GM12878 (cell line): ENCODE measurements around the gene LCOR. TPM values are rescaled to one million over a fixed set of nuclear protein-coding genes. Genes with fewer than 3 reads are reported as not detected.

Experiments
- ATAC-seq: fragments of 200-7000 bp; cut with Tn5 transposase; 3 replicates; pipeline ENCODE4 v1.9.1; 2020; ENCODE audit warnings: mild to moderate bottlenecking, moderate library complexity
- BruUV-seq: library from RNA; stranded (reverse); fragments of 400-500 nt; replicated peaks from 2 replicates; lab custom pipeline; 2021; lab: Mats Ljungman, UMichigan
- CTCF ChIA-PET: fragments of 300-600 bp; sonication (Branson Sonifier 250); formaldehyde crosslinking; extraction: SDS; loops from one replicate; lab custom pipeline; 2021; ENCODE audit warnings: inconsistent platforms; lab: Yijun Ruan, JAX
- POLR2A ChIA-PET: fragments of 350-600 bp; formaldehyde crosslinking; extraction: SDS; loops from one replicate; lab custom pipeline; 2021; ENCODE audit warnings: inconsistent platforms; lab: Charles Lee
- RAD21 ChIA-PET: fragments of 300-600 bp; sonication (Branson Sonifier 250); formaldehyde crosslinking; loops from one replicate; lab custom pipeline; 2023; ENCODE audit warnings: antibody characterized with exemption; ENCODE audit not compliant: unreplicated experiment; lab: Charles Lee
- SMC1A ChIA-PET: fragments of 300-600 bp; sonication (Branson Sonifier 250); formaldehyde crosslinking; loops from one replicate; lab custom pipeline; 2023; ENCODE audit not compliant: unreplicated experiment, uncharacterized antibody; lab: Charles Lee
- DNase-seq: peaks from one replicate; pipeline ENCODE4 v3.0.0-alpha.2; 2011; ENCODE audit warnings: low read depth, low spot score
- FAIRE-seq: peaks from 3 replicates; lab custom pipeline; 2011; peaks lifted over from hg19 to GRCh38; lab: Jason Lieb, UNC
- H2AFZ ChIP-seq: 2 replicates; pipeline ENCODE4 v1.6.0; 2011; ENCODE audit warnings: low read depth, low read length, control low read depth; ENCODE audit not compliant: control insufficient read depth
- H3K27ac ChIP-seq: 2 replicates; pipeline ENCODE4 v1.5.1; 2011; ENCODE audit warnings: control low read depth; ENCODE audit not compliant: control insufficient read depth, insufficient read depth
- H3K27me3 ChIP-seq, 2 experiments: replicated peaks in 1 of 2; 2 replicates each; pipeline versions ENCODE4 v1.6.0 to v1.6.1; 2011; ENCODE audit warnings: low read length in 1 of 2; ENCODE audit not compliant: control insufficient read depth in 2 of 2, insufficient read depth in 2 of 2
- H3K36me3 ChIP-seq, 2 experiments: 2 replicates each; pipeline ENCODE4 v1.5.1; 2011; ENCODE audit warnings: low read length in 1 of 2; ENCODE audit not compliant: control insufficient read depth in 2 of 2, insufficient read depth in 2 of 2
- H3K4me1 ChIP-seq: 2 replicates; pipeline ENCODE4 v1.6.1; 2011; ENCODE audit warnings: mild to moderate bottlenecking, low read length, moderate library complexity, mixed read lengths; ENCODE audit not compliant: control insufficient read depth, insufficient read depth
- H3K4me2 ChIP-seq: 2 replicates; pipeline ENCODE4 v1.6.0; 2011; ENCODE audit warnings: control low read depth; ENCODE audit not compliant: control insufficient read depth, insufficient read depth
- H3K4me3 ChIP-seq: fragments of 200-600 bp; sonication (generic); 2 replicates; pipeline ENCODE4 v1.5.1; 2016
- H3K79me2 ChIP-seq: 2 replicates; pipeline ENCODE4 v1.6.0; 2011; ENCODE audit warnings: low read length; ENCODE audit not compliant: control insufficient read depth, insufficient read depth
- H3K9ac ChIP-seq: 2 replicates; pipeline ENCODE4 v1.8.0; 2011; ENCODE audit warnings: low read length, control low read depth, mixed read lengths; ENCODE audit not compliant: control insufficient read depth, insufficient read depth
- H3K9me3 ChIP-seq: replicated peaks from 3 replicates; pipeline ENCODE4 v1.5.1; 2011; ENCODE audit warnings: mild to moderate bottlenecking, low read length; ENCODE audit not compliant: control insufficient read depth, insufficient read depth
- H4K20me1 ChIP-seq: 2 replicates; pipeline ENCODE4 v1.6.0; 2011; ENCODE audit not compliant: control insufficient read depth, insufficient read depth
- ASH2L ChIP-seq: fragments of 300-600, 200-600 bp; sonication (generic); IDR thresholded peaks from 2 replicates; pipeline ENCODE4 v1.6.1; 2017; ENCODE audit warnings: low read depth, mild to moderate bottlenecking, borderline replicate concordance
- BACH1 ChIP-seq: fragments of 450-650 bp; IDR thresholded peaks from 2 replicates; pipeline ENCODE4 v1.6.1; 2017; ENCODE audit warnings: mild to moderate bottlenecking, borderline replicate concordance
- BCL11A ChIP-seq: IDR thresholded peaks from 2 replicates; pipeline ENCODE4 v1.6.1; 2011; ENCODE audit warnings: low read depth, low read length
- E4F1 ChIP-seq: fragments of 450-650 bp; IDR thresholded peaks from 2 replicates; pipeline ENCODE4 v1.6.1; 2018; ENCODE audit warnings: borderline replicate concordance, mild to moderate bottlenecking; ENCODE audit not compliant: partially characterized antibody
- IRF4 ChIP-seq: IDR thresholded peaks from 2 replicates; pipeline ENCODE4 v1.6.1; 2011; ENCODE audit warnings: low read depth, low read length
- MTA2 ChIP-seq: fragments of 450-650 bp; IDR thresholded peaks from 2 replicates; pipeline ENCODE4 v1.6.1; 2016; ENCODE audit warnings: low read depth, mild to moderate bottlenecking, moderate library complexity
- MXI1 ChIP-seq: fragments of 150-350 bp; IDR thresholded peaks from 2 replicates; pipeline ENCODE4 v1.6.1; 2011; ENCODE audit warnings: low read depth, mild to moderate bottlenecking, inconsistent platforms, low read length, improper control_type of control experiment
- SKIL ChIP-seq: fragments of 450-650 bp; IDR thresholded peaks from 2 replicates; pipeline ENCODE4 v1.6.1; 2017; ENCODE audit warnings: mild to moderate bottlenecking, low read depth, inconsistent platforms; ENCODE audit not compliant: poor library complexity, severe bottlenecking
- SMAD1 ChIP-seq: fragments of 450-650 bp; IDR thresholded peaks from 2 replicates; pipeline ENCODE4 v1.6.1; 2018; ENCODE audit warnings: mild to moderate bottlenecking, low read depth; ENCODE audit not compliant: partially characterized antibody
- ZNF24 ChIP-seq: fragments of 450-650 bp; IDR thresholded peaks from 2 replicates; pipeline ENCODE4 v1.6.1; 2017; ENCODE audit warnings: antibody characterized with exemption, mild to moderate bottlenecking
- WGBS: methylation state at CpG from one replicate; pipeline ENCODE4 v1.1.6; 2016; ENCODE audit warnings: low lambda C conversion rate; ENCODE audit not compliant: insufficient replicate concordance, insufficient coverage; ENCODE audit errors: missing lambda C conversion rate; 5-methylcytosine and 5-hydroxymethylcytosine counted together
- in situ Hi-C: fragments of 300-500 bp; cut with MboI; formaldehyde crosslinking; loops from 9 replicates; pipeline ENCODE4 v1.14.3; 2018; ENCODE audit warnings: mixed read lengths
- intact Hi-C: fragments of 100-400 bp; cut with micrococcal nuclease; formaldehyde crosslinking; loops from one replicate; pipeline ENCODE4 v1.14.2; 2022; ENCODE audit not compliant: unreplicated experiment
- polyA plus RNA-seq, 11 experiments: library from polyadenylated mRNA; depleted of rRNA in 4 of 11; unstranded in 6 of 11; stranded (reverse) in 5 of 11; fragments of >200 nt; fragmentation: Nextera tagmentation in 4 of 11; fragmentation: Illumina TruSeq in 1 of 11; extraction: Ambion mirVana in 4 of 11; extraction: Trizol in 1 of 11; gene quantifications; 1 replicate in 1 of 11; 2 replicates in 10 of 11; pipeline versions ENCODE4 v1.2.1 to v1.2.3, GENCODE V29; 2011 to 2016; ENCODE audit warnings: inconsistent platforms in 2 of 11, missing spikeins in 2 of 11, low read depth in 1 of 11
- total RNA-seq, 4 experiments: library from RNA; depleted of rRNA in 3 of 4; stranded (reverse); fragments of >200 nt in 3 of 4; fragmentation: Illumina TruSeq in 1 of 4; extraction: Trizol in 1 of 4; gene quantifications; 2 replicates each; pipeline versions ENCODE4 v1.2.1 to v1.2.3, GENCODE V29; 2013 to 2021
- TF ChIP-seq, protein P1 (sequence below): fragments of 450-650 bp; IDR thresholded peaks from 2 replicates; pipeline ENCODE4 v1.6.1; 2017; ENCODE audit warnings: mild to moderate bottlenecking, moderate library complexity

The LCOR gene
- total and polyA plus RNA-seq, 10 of the 15 experiments (the other 5 are each of a cell fraction or from before 2014, with no cell fraction given): 1.6 to 22.0 (median 13.2) TPM

DNA sequence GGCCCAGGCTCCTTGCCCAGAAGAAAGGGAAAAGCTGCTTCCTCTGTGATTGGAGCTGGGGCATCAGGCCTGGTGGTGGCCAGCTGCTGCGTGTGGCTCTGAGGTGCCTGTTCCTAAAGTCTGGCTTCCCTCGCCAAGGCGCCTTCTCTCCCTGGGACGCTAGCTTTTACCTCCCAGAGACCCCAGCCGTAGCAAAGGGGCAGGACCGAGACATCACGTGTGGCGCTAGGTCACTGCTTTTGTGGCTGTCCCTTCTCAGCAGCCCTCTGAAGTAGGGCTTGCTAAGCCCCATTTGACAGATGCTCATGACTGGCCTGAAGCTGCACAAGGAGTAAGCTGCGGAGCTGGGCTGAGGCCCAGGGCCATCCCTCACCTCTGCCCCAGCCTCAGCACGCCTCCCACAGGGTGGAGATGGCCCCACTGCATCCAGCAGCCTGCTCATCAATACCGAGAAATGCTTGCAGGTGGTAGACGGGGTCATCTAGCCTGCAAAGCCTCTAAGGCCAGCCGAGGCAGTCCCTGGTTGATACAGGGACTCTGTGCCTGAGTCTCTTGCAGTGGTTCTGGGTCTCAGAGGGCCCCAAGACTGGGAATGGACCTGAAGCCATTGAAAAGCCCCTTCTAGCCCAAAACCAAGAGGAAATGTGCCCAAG, 171.2 kb downstream of the LCOR start:
- 60% methylated on average over 13 of the region's 13 CpGs for WGBS
- Histone ChIP-seq H4K20me1 (no peaks in the 10 kb centered on the region), H2AFZ (no peak overlapping the region), H3K27me3 (no peaks in the 10 kb centered on the region), H3K9me3 (no peaks in the 10 kb centered on the region; the same call in 1 of the 3 replicates), H3K4me3 (no peak overlapping the region), H3K36me3 (no peaks in the 10 kb centered on the region), H3K27ac (no peak overlapping the region), H3K4me2 (no peak overlapping the region), H3K4me1 (no peaks in the 10 kb centered on the region), H3K79me2 (no peaks in the 10 kb centered on the region), H3K9ac (no peak overlapping the region)
- ChIA-PET RAD21 (no interaction called here), POLR2A (no interaction called here), CTCF (interaction anchor here (0.6 to 2.0 kb wide), 3 partner anchors 18 to 93 kb away, joined by 3 to 5 read pairs (median 5); no protein-coding TSS in a partner anchor), SMC1A (interaction anchor here (1.0 to 1.4 kb wide), 3 partner anchors 8 to 22 kb away, joined by 3 to 4 read pairs (median 3); no protein-coding TSS in a partner anchor)
- FAIRE-seq (no peak), ATAC-seq (no peak), DNase-seq (no peak)
- intact Hi-C loops (no loop called here), in situ Hi-C loops (no loop called here)
- BruUV-seq: no TSS peak
- TF ChIP-seq, protein P1, sequence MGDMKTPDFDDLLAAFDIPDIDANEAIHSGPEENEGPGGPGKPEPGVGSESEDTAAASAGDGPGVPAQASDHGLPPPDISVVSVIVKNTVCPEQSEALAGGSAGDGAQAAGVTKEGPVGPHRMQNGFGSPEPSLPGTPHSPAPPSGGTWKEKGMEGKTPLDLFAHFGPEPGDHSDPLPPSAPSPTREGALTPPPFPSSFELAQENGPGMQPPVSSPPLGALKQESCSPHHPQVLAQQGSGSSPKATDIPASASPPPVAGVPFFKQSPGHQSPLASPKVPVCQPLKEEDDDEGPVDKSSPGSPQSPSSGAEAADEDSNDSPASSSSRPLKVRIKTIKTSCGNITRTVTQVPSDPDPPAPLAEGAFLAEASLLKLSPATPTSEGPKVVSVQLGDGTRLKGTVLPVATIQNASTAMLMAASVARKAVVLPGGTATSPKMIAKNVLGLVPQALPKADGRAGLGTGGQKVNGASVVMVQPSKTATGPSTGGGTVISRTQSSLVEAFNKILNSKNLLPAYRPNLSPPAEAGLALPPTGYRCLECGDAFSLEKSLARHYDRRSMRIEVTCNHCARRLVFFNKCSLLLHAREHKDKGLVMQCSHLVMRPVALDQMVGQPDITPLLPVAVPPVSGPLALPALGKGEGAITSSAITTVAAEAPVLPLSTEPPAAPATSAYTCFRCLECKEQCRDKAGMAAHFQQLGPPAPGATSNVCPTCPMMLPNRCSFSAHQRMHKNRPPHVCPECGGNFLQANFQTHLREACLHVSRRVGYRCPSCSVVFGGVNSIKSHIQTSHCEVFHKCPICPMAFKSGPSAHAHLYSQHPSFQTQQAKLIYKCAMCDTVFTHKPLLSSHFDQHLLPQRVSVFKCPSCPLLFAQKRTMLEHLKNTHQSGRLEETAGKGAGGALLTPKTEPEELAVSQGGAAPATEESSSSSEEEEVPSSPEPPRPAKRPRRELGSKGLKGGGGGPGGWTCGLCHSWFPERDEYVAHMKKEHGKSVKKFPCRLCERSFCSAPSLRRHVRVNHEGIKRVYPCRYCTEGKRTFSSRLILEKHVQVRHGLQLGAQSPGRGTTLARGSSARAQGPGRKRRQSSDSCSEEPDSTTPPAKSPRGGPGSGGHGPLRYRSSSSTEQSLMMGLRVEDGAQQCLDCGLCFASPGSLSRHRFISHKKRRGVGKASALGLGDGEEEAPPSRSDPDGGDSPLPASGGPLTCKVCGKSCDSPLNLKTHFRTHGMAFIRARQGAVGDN: no peak
- no peak for TF ChIP-seq IRF4
- no peak for TF ChIP-seq E4F1
- no peak for TF ChIP-seq ASH2L
- no peak for TF ChIP-seq ZNF24
- TF ChIP-seq BCL11A: no peak
- TF ChIP-seq BACH1: no peak
- TF ChIP-seq MXI1: no peak
- no peak for TF ChIP-seq SKIL
- TF ChIP-seq SMAD1: no peak
- no peak for TF ChIP-seq MTA2
